Panc1 (cell line): ENCODE measurements around the gene AMIGO2. TPM values are rescaled to one million over a fixed set of nuclear protein-coding genes. Genes with fewer than 3 reads are reported as not detected.

Source experiments
- ATAC-seq: fragments of 200-7000 bp; cut with Tn5 transposase; 2 replicates; pipeline ENCODE4 v1.9.1; 2020; ENCODE audit warnings: mild to moderate bottlenecking, moderate library complexity
- BruUV-seq: library from RNA; stranded (reverse); fragments of 400-500 nt; replicated peaks from 2 replicates; lab custom pipeline; 2021; lab: Mats Ljungman, UMichigan
- CTCF ChIA-PET: fragments of 300-600 bp; sonication (Branson Sonifier 250); formaldehyde crosslinking; loops from one replicate; lab custom pipeline; 2022; ENCODE audit warnings: antibody characterized with exemption; lab: Charles Lee
- POLR2A ChIA-PET: fragments of 300-600 bp; sonication (Branson Sonifier 250); formaldehyde crosslinking; loops from one replicate; lab custom pipeline; 2022; ENCODE audit warnings: antibody characterized with exemption; lab: Charles Lee
- DNase-seq: peaks from one replicate; pipeline ENCODE4 v3.0.0-alpha.2; 2010; ENCODE audit warnings: low read depth, low spot score
- H3K27ac ChIP-seq: 2 replicates; pipeline ENCODE4 v1.5.1; 2011; ENCODE audit warnings: mild to moderate bottlenecking, low read length, inconsistent platforms
- H3K27me3 ChIP-seq: fragments of 200-500 bp; sonication (Bioruptor generic); 2 replicates; pipeline ENCODE4 v1.6.0; 2014; ENCODE audit warnings: low read length, inconsistent platforms; ENCODE audit not compliant: control insufficient read depth, insufficient read depth
- H3K36me3 ChIP-seq: fragments of 200-500 bp; sonication (Bioruptor generic); 2 replicates; pipeline ENCODE4 v1.5.1; 2014; ENCODE audit warnings: inconsistent platforms, mild to moderate bottlenecking, low read length, moderate library complexity; ENCODE audit not compliant: control insufficient read depth, insufficient read depth
- H3K4me1 ChIP-seq: 2 replicates; pipeline ENCODE4 v1.5.1; 2011; ENCODE audit warnings: inconsistent platforms, mild to moderate bottlenecking, low read length, moderate library complexity; ENCODE audit not compliant: control insufficient read depth, insufficient read depth
- H3K4me3 ChIP-seq, 2 experiments: 2 replicates each; pipeline ENCODE4 v1.5.1; 2011 to 2012; ENCODE audit warnings: low read depth in 2 of 2, low read length in 2 of 2, mild to moderate bottlenecking in 2 of 2, inconsistent platforms in 1 of 2, moderate library complexity in 1 of 2
- H3K9me3 ChIP-seq: fragments of 200-500 bp; sonication (Bioruptor generic); 2 replicates; pipeline ENCODE4 v1.5.1; 2014; ENCODE audit warnings: low read depth, mild to moderate bottlenecking, inconsistent platforms, low read length, moderate library complexity; ENCODE audit not compliant: control insufficient read depth, insufficient read depth
- POLR2AphosphoS5 ChIP-seq: IDR thresholded peaks from 2 replicates; pipeline ENCODE4 v1.6.1; 2012; ENCODE audit warnings: mild to moderate bottlenecking, low read depth, low read length, moderate library complexity
- SIN3A ChIP-seq: IDR thresholded peaks from 2 replicates; pipeline ENCODE4 v1.6.1; 2012; ENCODE audit warnings: low read depth, mild to moderate bottlenecking, low read length, moderate library complexity, borderline replicate concordance; ENCODE audit not compliant: insufficient read depth
- TCF7L2 ChIP-seq: IDR thresholded peaks from 2 replicates; pipeline ENCODE4 v1.6.1; 2011; ENCODE audit warnings: mild to moderate bottlenecking, low read depth, low read length, inconsistent platforms
- in situ Hi-C: cut with HindIII; loops from 2 replicates; pipeline ENCODE4 v1.10.0; 2016; ENCODE audit warnings: low sequenced_read_pairs, low pct_unique_long_range_greater_than_20kb
- intact Hi-C: fragments of 100-400 bp; cut with micrococcal nuclease; formaldehyde crosslinking; loops from one replicate; pipeline ENCODE4 v1.10.0; 2022; ENCODE audit not compliant: unreplicated experiment
- total RNA-seq: library from RNA; stranded (reverse); gene quantifications from one replicate; pipeline ENCODE4 v1.2.1, GENCODE V29; 2021; ENCODE audit not compliant: unreplicated experiment
- TF ChIP-seq, protein P1 (sequence below): fragments of 450-650 bp; IDR thresholded peaks from 2 replicates; pipeline ENCODE4 v1.5.1; 2017; ENCODE audit warnings: mild to moderate bottlenecking
- TF ChIP-seq, protein P2 (sequence below), 2 experiments: IDR thresholded peaks; 2 replicates each; pipeline ENCODE4 v1.6.1; 2011 to 2012; ENCODE audit warnings: low read depth in 2 of 2, control low read depth in 1 of 2, low read length in 1 of 2, mild to moderate bottlenecking in 1 of 2, moderate library complexity in 1 of 2; ENCODE audit not compliant: insufficient read depth in 1 of 2

Gene AMIGO2
- total RNA-seq, 1 experiment from 2014 or later = 21.8 TPM

DNA sequence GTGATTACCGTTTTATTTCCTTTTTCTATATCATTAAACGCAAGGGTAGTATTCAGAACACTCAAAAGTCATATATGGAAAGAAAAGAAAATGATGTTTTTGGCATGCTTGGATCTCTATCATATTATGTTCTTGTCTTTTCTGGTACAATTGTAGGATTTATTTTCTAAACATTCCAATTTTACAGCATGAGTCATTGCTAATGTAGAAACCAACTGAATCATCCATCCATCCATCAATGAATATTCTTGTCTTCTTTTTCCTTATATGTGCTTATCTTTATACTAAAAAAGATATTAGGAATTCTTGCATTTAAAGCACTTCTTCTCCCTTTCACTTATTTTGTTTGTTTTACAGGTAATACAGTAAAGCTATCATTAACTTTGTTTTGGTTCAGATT is 20.4 kb upstream of the AMIGO2 start:
- TF ChIP-seq SIN3A (no peak), TCF7L2 (no peak)
- POLR2A ChIA-PET = no interaction called here
- Histone ChIP-seq H3K4me3 (no peak overlapping the region), H3K27me3 (no peaks in the 10 kb centered on the region), H3K4me1 (peaks cover 20% of the 10 kb centered on the region), H3K36me3 (no peaks in the 10 kb centered on the region), H3K9me3 (no peaks in the 10 kb centered on the region), H3K27ac (no peak overlapping the region)
- ATAC-seq = no peak
- in situ Hi-C loops = no loop called here
- BruUV-seq = no TSS peak
- DNase-seq = no peak
- intact Hi-C loops = no loop called here
- CTCF ChIA-PET = no interaction called here

DNA sequence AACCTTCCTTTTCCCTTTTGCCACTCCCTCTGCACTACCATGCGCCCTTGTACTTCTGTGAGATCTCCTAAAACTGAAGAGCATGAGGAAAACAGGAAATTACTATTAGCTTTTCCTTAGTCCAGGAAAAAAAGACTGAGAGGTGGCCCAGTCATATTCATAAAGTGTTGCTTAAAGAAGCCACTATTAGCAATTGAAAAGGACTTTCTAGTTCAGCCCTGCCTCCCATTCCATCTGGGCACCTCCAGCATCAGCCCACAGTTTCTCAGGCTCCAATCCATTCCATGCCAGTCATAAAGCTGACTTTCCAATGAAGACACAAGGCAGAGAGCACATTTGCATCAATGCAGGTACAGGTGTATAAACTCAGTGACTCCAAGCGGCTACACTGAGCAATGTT is 19.9 kb upstream of the AMIGO2 start:
- in situ Hi-C loops = no loop called here
- DNase-seq = no peak
- CTCF ChIA-PET = no interaction called here

More for the DNA sequence above, 19.9 kb upstream of the AMIGO2 start:
- no peak for ATAC-seq
- Histone ChIP-seq H3K4me3 (no peak overlapping the region), H3K4me1 (peaks cover 25% of the 10 kb centered on the region), H3K27me3 (no peaks in the 10 kb centered on the region), H3K36me3 (no peaks in the 10 kb centered on the region), H3K9me3 (no peaks in the 10 kb centered on the region), H3K27ac (no peak overlapping the region)
- TF ChIP-seq POLR2AphosphoS5 = no peak
- TF ChIP-seq, protein P1, sequence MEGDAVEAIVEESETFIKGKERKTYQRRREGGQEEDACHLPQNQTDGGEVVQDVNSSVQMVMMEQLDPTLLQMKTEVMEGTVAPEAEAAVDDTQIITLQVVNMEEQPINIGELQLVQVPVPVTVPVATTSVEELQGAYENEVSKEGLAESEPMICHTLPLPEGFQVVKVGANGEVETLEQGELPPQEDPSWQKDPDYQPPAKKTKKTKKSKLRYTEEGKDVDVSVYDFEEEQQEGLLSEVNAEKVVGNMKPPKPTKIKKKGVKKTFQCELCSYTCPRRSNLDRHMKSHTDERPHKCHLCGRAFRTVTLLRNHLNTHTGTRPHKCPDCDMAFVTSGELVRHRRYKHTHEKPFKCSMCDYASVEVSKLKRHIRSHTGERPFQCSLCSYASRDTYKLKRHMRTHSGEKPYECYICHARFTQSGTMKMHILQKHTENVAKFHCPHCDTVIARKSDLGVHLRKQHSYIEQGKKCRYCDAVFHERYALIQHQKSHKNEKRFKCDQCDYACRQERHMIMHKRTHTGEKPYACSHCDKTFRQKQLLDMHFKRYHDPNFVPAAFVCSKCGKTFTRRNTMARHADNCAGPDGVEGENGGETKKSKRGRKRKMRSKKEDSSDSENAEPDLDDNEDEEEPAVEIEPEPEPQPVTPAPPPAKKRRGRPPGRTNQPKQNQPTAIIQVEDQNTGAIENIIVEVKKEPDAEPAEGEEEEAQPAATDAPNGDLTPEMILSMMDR = no peak
- no peak for TF ChIP-seq TCF7L2
- TF ChIP-seq SIN3A = no peak
- TF ChIP-seq, protein P2, sequence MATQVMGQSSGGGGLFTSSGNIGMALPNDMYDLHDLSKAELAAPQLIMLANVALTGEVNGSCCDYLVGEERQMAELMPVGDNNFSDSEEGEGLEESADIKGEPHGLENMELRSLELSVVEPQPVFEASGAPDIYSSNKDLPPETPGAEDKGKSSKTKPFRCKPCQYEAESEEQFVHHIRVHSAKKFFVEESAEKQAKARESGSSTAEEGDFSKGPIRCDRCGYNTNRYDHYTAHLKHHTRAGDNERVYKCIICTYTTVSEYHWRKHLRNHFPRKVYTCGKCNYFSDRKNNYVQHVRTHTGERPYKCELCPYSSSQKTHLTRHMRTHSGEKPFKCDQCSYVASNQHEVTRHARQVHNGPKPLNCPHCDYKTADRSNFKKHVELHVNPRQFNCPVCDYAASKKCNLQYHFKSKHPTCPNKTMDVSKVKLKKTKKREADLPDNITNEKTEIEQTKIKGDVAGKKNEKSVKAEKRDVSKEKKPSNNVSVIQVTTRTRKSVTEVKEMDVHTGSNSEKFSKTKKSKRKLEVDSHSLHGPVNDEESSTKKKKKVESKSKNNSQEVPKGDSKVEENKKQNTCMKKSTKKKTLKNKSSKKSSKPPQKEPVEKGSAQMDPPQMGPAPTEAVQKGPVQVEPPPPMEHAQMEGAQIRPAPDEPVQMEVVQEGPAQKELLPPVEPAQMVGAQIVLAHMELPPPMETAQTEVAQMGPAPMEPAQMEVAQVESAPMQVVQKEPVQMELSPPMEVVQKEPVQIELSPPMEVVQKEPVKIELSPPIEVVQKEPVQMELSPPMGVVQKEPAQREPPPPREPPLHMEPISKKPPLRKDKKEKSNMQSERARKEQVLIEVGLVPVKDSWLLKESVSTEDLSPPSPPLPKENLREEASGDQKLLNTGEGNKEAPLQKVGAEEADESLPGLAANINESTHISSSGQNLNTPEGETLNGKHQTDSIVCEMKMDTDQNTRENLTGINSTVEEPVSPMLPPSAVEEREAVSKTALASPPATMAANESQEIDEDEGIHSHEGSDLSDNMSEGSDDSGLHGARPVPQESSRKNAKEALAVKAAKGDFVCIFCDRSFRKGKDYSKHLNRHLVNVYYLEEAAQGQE (IDR thresholded peaks at IDR 0.05; ENCODE audit: insufficient read depth in 1 of 2, low read depth in 2 of 2, low read length in 1 of 2) = no peak
- BruUV-seq = no TSS peak
- POLR2A ChIA-PET = interaction anchor here (0.7 kb wide), 1 partner anchor 382 kb away, joined by 3 read pairs; no protein-coding TSS in a partner anchor
- intact Hi-C loops = no loop called here
